ENCODE measurements around the gene BRINP2. TPM values are rescaled to one million over a fixed set of nuclear protein-coding genes. Genes with fewer than 3 reads are reported as not detected.

The BRINP2 gene
- total and polyA plus RNA-seq, 2 of the 8 experiments (the other 6 are each of a cell fraction or from before 2014, with no cell fraction given): 0.39 to 0.42 TPM

DNA sequence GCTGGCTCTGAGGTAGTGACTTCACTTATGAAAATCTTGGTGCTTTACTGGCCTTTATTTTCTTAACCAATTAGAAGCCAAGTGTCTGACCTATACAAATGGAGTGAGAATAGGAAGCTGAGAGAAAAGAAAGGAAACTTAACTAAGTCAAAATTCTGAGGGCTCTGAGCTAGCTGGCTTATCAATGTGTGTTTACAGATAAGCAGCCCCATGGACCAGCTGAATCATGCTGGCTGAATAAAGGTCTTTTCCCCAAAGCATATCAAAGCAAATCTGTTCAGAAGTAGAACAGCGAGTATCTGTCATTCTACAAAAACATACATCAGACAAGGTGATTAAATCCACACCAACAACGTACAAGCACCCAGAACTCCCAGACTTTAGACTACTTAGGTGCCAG, 117.2 kb downstream of the BRINP2 start:
- DNase-seq (ENCODE audit: low read depth in 1 of 2, low spot score in 2 of 2): no peak
- TF ChIP-seq EP300 (IDR thresholded peaks at IDR 0.05; ENCODE audit: borderline replicate concordance in 1 of 2, low read depth in 2 of 2, low read length in 2 of 2) (no peak), RXRA (IDR thresholded peaks at IDR 0.05; ENCODE audit: insufficient read depth, low read depth, low read length) (no peak), CBX8 (IDR thresholded peaks at IDR 0.05; ENCODE audit: borderline replicate concordance, low read depth, low read length) (no peak), TEAD4 (IDR thresholded peaks at IDR 0.05; ENCODE audit: low read depth, low read length) (no peak), SUZ12 (IDR thresholded peaks at IDR 0.05; ENCODE audit: low read length) (no peak), JUN (IDR thresholded peaks at IDR 0.05; ENCODE audit: low read depth, low read length) (no peak), PHF8 (conservative IDR thresholded peaks at IDR 0.05; ENCODE audit: low read depth, low read length) (no peak)

More for the DNA sequence above, 117.2 kb downstream of the BRINP2 start:
- Histone ChIP-seq H3K79me2 (ENCODE audit: control insufficient read depth in 1 of 2, insufficient read depth in 2 of 2, low read length in 2 of 2) (no peaks in the 10 kb centered on the region), H4K20me1 (replicated peaks in 1 of 2; ENCODE audit: control insufficient read depth in 1 of 2, insufficient read depth in 2 of 2, low read length in 2 of 2) (no peaks in the 10 kb centered on the region), H2BK12ac (ENCODE audit: low read depth, low read length) (no peak overlapping the region), H3K4me1 (replicated peaks in 1 of 4; ENCODE audit: control insufficient read depth in 3 of 4, insufficient read depth in 4 of 4, low read length in 3 of 4) (no peaks in the 10 kb centered on the region), H3K14ac (ENCODE audit: insufficient read length) (no peak overlapping the region), H2BK15ac (ENCODE audit: low read length) (no peak overlapping the region), H4K91ac (replicated peaks; ENCODE audit: insufficient read length, low read length) (no peak overlapping the region), H3K4me2 (ENCODE audit: insufficient read depth in 1 of 2, low read depth in 2 of 2, low read length in 2 of 2) (no peak overlapping the region), H4K5ac (ENCODE audit: insufficient read length, low read depth, low read length) (no peak overlapping the region), H4K8ac (ENCODE audit: extremely low read depth, insufficient read depth, low read length) (no peak overlapping the region), H3K18ac (ENCODE audit: extremely low read depth, low read length) (no peak overlapping the region), H3K23me2 (ENCODE audit: low read depth, low read length) (no peaks in the 10 kb centered on the region), H2AFZ (ENCODE audit: low read length) (no peak overlapping the region), H3K4me3 (ENCODE audit: extremely low read depth in 1 of 4, insufficient read depth in 2 of 4, low read depth in 3 of 4, low read length in 4 of 4) (no peak overlapping the region), H3K4ac (replicated peaks; ENCODE audit: insufficient read length, low read depth, low read length) (no peak overlapping the region), H3K36me3 (ENCODE audit: control insufficient read depth in 2 of 4, insufficient read depth in 4 of 4, low read length in 3 of 4) (no peaks in the 10 kb centered on the region), H3K56ac (replicated peaks; ENCODE audit: insufficient read length, low read depth, low read length) (no peak overlapping the region), H3K9ac (replicated peaks in 1 of 4; ENCODE audit: extremely low read depth in 1 of 4, low read depth in 3 of 4, low read length in 3 of 4) (no peak overlapping the region), H3K9me3 (ENCODE audit: insufficient read depth in 2 of 2, low read depth in 1 of 2, low read length in 1 of 2) (no peaks in the 10 kb centered on the region), H2BK5ac (ENCODE audit: low read depth, low read length) (no peak overlapping the region), H3K79me1 (ENCODE audit: low read depth, low read length) (no peaks in the 10 kb centered on the region), H2AK5ac (ENCODE audit: low read depth, low read length) (no peak overlapping the region), H2BK20ac (ENCODE audit: low read length) (no peak overlapping the region), H3K27me3 (replicated peaks in 1 of 4; ENCODE audit: control insufficient read depth in 3 of 4, extremely low read depth in 1 of 4, insufficient read depth in 3 of 4, low read length in 3 of 4) (no peaks in the 10 kb centered on the region), H3K23ac (ENCODE audit: insufficient read length) (no peak overlapping the region), H2BK120ac (replicated peaks; ENCODE audit: low read depth, low read length) (no peak overlapping the region), H3K27ac (ENCODE audit: low read depth, low read length) (no peak overlapping the region)
- CTCF ChIA-PET (ENCODE audit: partially characterized antibody): no interaction called here
- 100% methylated on average over 2 of the region's 2 CpGs; no CpG with 5 or more reads in 1 of the 2 experiments for WGBS, 2 experiments (ENCODE audit: extremely low coverage in 1 of 2, insufficient coverage in 1 of 2, insufficient read length in 1 of 2, insufficient replicate concordance in 2 of 2, low coverage in 1 of 2, low lambda C conversion rate in 2 of 2, missing lambda C conversion rate in 1 of 2)
- POLR2A ChIA-PET (ENCODE audit: partially characterized antibody): no interaction called here
- FAIRE-seq: no peak

All from H1 (cell line).